Fibroblast of mammary gland (primary cell): ENCODE results near the gene KCNJ5.

Experiments used
- DNase-seq: peaks from one replicate; pipeline ENCODE4 v3.0.0-alpha.2; 2010; ENCODE audit warnings: low read depth
- H3K4me3 ChIP-seq: 2 replicates; pipeline ENCODE4 v1.5.1; 2011; ENCODE audit warnings: low read depth, mild to moderate bottlenecking, low read length, moderate library complexity; ENCODE audit not compliant: control insufficient read depth
- CTCF ChIP-seq: conservative IDR thresholded peaks from 2 replicates; pipeline ENCODE4 v1.5.1; 2011; ENCODE audit warnings: low read depth, low read length, inconsistent platforms; ENCODE audit not compliant: control insufficient read depth, insufficient read depth

The KCNJ5 gene

GRCh38 chr11:128852327-128853023 lies 38.7 kb upstream of the KCNJ5 start:
- DNase-seq, result no peak
- no peak overlapping the region for H3K4me3 ChIP-seq
- no peak for TF ChIP-seq CTCF

DNA sequence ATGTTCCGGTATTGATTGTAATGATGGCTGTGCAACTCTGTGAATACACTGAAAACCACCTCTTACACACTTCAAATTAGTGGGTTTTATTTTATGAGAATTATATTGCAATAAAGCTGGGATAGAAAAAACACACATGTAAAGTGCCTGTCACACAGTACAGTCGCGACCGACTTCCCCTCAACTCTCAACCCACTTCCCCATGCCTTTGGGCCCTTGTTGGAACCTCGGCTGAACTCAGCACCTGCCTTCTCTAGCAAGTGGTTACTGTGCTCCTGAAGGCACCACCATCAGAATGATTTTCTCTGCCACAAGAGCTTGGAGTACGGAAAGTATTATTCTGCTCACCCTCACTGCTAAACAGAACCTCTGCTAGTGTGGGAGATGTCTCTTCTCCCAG lies 37.6 kb upstream of the KCNJ5 start:
- no peak overlapping the region for H3K4me3 ChIP-seq
- DNase-seq, result no peak
- TF ChIP-seq CTCF, result no peak

DNA sequence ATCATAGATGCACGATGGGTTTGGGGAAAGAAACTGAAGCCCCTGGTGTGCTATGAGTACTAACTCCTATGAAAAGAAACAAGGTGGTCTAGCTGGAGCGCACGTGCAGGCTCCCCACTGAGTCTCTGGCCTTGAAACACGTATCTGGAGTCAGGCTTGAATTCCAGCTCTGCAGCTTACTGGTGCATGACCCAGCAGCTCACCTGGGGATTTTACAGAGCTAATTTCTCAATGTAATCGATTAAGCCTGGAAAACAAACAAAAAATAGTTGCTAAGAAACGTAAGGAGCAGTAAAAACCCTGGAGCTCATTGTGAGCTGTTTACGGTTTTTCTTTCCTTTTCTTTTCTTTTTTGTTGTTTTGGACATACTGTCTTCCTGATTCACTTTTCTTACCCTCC lies 36.3 kb upstream of the KCNJ5 start:
- no peak overlapping the region for H3K4me3 ChIP-seq
- no peak for TF ChIP-seq CTCF
- DNase-seq, result no peak

DNA sequence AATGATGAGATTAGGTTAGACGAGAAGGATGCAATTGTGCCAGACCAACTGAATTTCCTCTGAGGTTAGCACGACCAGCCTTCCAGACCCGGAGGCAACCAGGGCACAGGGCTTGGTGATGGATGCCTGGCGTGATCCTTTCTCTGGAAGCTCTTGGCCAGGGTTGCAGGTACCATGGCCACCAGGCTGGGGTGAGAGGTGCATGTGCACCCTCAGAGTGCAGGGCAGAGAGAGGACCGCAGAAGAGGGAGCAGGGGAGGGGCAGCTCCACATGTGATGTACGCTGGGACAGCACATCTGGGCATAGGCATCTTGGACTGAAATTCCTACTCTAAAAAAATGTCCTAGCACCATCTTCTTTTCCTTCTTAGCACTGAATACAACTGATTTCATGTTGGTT lies 34.9 kb upstream of the KCNJ5 start:
- H3K4me3 ChIP-seq, result no peak overlapping the region
- TF ChIP-seq CTCF, result no peak
- DNase-seq, result no peak

DNA sequence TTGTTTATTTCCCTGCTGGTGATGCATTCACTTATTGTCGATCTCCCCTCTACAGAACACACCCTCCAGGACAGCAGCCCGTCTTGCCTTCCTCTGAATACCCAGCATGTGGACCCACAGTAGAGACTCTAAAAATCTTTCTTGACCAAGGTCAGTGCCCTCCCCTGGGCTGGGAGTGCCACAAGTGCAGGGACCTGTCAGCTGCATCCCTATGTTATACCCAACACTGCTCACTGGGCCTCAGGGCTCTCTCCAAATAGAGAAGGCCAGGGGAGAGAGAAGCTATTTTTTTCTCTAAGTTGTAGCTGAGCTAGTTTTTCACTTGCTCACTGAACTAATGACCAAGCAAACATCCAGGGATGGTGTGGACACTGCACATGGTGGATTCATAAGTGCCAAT lies 33.8 kb upstream of the KCNJ5 start:
- no peak overlapping the region for H3K4me3 ChIP-seq
- DNase-seq, result no peak
- TF ChIP-seq CTCF, result no peak

DNA sequence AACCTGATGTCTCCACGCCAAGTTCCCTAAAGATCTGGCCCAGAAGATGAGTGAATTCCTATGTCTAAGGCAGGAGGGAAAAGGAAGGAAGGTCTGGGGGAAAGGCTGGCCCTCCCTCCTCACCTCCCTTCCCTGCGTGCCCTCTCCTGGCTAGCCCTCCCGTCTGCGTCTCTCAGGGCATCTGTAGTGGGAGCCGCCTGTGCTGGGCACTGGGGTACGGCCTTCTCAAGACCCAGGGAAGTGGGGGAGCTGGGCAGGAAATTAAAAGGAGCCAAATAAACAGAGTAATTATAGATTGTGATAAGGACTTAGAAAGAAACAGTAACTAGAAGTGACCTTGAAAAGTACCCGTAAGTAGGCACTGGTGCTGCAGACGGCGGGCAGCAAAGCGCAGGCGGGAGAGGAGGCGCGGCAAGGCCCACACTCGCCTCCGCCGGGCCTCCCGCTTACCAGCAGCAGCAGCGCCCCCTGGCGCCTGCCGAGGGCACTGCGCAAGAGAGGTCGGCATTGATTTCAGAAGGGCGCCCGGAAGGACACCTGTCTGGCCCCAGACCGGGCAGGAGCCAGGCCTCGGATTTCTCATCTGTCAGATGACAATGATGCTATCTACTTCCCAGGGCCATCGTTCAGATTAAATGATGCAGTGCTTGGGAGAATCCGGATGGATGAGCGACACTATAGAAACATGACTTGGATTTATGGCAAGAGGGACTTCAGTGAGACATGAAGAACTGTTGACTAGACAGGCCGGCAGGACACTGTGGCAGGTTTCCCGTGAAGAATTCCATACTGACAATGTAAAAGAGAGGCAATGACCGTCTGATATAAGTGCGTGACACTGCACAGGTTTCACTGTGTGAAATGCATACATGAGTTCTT lies 31.4 kb upstream of the KCNJ5 start:
- TF ChIP-seq CTCF, result peak; percentile 65
- H3K4me3 ChIP-seq, result no peak overlapping the region
- peak; percentile 52 for DNase-seq
